GM04503 (cell line): ENCODE results near the gene BACE2.
"Not testable (repeated sequence)": the region's sequence is repeated elsewhere in the genome, so short reads cannot be mapped to it uniquely, and the experiment has no call there.

Source experiments
- DNase-seq: peaks from one replicate; pipeline ENCODE4 v3.0.0-alpha.2; 2012; ENCODE audit warnings: low read depth

Gene BACE2

DNA sequence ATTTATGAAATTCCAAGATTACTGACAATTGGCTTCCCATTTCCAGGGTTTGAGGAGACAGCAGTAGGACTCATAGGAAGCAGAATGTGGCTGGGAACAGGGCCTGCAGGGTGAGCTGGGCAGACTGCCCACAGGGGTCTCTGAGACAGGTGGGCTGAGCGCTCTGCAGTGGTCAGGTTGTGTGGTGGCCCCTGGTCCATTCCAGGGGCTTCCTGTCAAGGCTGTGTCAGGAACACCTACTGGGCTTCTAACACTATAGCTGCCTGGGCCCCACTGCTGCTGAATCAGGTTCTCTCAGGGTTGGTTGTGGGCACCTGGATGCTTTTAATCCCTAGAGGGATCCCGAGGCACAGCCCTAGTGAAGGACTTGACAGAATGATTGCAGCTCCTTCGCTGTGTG is 72.1 kb downstream of the BACE2 start:
- no peak for DNase-seq

DNA sequence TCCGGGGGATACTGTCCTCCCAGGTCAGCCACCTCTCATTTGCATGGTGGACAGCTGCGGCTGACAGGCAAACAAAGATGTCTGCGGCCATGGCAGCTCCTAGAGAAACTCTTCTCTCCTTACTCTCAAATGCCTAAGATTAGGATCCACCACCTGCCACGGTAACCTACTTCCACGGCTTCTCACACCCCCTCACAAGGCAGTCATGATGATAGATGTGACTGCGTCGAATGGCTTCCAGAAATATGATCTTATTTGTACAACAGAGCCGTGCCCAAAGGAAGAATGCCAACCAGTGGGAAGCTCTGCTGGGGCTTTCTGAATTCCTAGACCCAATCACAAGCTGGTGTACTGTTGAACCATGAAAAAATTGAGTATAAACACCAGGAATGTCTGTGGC is 73.4 kb downstream of the BACE2 start:
- no peak for DNase-seq

DNA sequence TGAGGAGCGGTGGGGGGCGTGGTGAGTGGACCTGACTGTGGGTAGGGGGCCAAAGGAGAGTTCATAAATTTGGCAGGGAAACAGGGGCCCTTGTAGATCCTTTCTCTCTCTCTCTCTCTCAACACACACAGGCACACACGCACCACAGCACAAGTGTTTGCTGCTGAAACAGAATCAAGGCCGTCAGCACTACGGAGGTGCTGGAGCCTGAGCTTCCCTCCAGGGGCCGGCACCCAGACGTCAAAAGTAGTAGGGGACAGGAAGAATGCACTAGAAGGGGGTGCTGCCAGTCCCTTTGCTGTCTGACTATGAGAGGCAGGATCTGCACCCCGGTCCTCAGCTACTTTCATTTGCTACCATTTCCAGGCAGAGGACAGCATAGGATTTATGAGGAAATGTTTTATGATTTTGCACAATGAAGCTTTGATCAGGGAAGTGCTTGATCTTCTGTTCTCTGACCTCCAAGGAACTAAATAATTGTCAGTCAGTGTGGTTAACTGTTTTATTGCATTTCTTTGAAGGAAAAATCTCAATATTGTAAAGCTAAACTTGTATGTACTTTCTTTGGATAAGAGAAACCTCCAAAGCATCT is 74.4 kb downstream of the BACE2 start:
- DNase-seq = no peak

DNA sequence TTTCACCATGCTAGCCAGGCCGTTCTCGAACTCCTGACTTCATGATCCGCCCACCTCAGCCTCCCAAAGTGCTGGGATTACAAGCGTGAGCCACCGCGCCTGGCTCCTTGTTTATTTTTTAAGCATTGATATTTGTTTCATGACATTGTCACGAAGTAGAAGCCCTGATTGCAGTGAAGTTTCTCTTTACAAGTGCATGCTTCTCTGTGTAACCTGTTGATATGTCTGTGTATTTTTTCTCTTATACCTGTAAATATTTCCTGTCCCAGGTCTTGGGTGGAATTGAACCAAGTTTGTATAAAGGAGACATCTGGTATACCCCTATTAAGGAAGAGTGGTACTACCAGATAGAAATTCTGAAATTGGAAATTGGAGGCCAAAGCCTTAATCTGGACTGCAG is 75.1 kb downstream of the BACE2 start:
- no peak for DNase-seq

DNA sequence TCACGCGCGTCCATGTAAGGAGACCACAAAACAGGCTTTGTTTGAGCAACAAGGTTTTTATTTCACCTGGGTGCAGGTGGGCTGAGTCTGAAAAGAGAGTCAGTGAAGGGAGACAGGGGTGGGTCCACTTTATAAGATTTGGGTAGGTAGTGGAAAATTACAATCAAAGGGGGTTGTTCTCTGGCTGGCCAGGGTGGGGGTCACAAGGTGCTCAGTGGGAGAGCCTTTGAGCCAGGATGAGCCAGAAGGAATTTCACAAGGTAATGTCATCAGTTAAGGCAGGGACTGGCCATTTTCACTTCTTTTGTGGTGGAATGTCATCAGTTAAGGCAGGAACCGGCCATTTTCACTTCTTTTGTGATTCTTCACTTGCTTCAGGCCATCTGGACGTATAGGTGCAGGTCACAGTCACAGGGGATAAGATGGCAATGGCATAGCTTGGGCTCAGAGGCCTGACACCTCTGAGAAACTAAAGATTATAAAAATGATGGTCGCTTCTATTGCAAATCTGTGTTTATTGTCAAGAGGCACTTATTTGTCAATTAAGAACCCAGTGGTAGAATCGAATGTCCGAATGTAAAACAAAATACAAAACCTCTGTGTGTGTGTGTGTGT is 76.4 kb downstream of the BACE2 start:
- not testable (repeated sequence) for DNase-seq

DNA sequence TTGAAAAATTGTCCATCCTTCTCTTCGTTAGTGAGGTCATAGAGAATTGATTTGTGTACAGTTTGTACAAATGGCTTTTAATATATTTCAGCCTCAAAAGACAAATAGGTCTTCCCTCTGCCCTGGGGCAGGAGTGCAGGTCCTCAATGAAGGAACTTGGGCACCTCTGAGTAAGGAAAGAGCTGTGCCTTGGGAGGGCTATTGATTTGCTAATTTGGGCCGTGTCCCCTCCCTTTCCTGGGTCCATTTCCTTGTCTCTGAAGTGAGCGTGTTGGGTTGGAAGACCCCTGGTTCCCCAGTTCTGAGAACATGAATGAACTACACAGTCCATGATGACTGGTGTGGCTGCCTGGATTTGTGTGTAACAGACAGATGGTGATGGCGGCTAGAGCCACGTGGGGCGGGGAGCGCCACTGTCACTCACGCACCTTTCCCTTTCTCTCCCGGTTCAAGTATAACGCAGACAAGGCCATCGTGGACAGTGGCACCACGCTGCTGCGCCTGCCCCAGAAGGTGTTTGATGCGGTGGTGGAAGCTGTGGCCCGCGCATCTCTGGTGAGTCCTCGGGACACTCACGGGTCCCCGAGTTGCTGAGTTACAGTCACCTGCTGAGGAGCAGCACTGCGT is 77.7 kb downstream of the BACE2 start:
- no peak for DNase-seq

DNA sequence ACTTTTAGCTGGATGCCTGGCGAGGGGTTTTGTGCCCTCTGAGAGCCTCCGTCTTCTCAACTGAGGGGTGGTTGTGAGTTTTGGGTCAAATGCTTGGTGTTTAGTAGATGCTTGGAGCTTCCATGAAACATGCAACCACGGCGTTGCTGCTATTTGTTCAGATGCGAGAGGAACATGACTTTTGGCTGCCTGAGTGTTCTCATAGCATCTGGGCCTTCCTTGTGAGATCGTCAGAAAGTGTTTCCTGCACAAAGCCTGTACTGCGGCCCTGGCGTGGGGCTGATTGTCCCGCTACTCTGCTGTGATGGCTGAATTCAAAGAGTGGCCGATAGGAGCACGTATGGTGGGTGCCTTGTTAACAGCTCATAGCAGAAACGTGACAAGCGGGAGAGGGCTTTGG is 78.8 kb downstream of the BACE2 start:
- no peak for DNase-seq

DNA sequence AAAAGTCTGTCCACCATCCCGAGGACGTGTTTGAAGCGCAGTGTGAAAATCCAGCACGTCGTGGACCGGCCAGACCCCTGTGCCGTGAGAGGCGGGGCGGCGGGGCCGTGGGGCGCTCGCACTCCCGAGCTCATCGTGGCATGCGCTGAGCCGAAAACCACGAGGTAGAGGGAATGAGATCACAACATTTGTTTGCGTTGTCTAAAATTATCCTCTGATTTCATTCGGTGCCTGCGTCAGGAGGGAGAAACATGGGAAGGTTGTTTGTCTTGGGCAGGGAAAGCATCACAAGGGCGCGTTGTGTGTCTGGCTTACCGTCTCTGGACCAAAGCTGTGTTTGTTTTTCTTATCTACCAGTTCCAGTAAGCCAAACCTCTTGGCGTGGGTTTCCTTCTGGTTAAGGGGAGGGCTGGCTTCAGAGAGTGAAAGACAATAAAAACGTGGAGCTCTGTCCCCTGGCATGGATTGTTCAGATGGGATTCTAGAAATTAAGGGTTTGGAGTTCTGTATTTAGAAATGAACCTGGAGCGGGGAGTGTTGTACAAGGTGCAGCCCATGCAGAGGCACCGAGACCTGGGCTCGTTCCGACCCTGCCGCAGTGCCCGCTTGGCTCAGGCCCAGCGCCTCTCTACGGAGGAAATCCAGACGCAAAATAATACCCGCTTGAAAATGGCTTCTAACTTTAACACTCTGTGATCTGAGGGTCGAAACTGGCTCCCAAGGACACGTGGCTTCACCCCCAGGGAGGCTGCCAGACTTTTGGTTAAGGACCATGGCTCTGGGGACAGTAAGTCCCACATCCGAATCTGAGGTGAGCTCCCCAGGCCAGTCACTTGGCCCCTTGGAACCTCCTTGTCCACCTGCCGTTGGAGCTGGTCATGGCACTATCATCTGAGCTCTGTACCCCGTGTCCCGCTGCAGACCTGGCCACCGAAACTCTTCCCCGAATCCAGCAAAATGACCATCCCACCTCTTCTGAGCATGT is 79.9 kb downstream of the BACE2 start:
- DNase-seq = no peak

DNA sequence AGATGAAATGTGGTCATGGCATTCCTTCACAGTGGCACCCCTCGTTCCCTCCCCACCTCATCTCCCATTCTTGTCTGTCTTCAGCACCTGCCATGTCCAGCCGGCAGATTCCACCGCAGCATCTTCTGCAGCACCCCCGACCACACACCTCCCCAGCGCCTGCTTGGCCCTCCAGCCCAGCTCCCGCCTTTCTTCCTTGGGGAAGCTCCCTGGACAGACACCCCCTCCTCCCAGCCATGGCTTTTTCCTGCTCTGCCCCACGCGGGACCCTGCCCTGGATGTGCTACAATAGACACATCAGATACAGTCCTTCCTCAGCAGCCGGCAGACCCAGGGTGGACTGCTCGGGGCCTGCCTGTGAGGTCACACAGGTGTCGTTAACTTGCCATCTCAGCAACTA is 81.5 kb downstream of the BACE2 start:
- no peak for DNase-seq

DNA sequence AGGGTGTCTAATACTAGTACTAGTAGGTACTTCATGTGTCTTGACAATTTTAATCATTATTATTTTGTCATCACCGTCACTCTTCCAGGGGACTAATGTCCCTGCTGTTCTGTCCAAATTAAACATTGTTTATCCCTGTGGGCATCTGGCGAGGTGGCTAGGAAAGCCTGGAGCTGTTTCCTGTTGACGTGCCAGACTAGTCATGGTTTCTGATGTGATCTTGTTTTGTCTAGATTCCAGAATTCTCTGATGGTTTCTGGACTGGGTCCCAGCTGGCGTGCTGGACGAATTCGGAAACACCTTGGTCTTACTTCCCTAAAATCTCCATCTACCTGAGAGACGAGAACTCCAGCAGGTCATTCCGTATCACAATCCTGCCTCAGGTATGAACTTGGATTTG is 82.6 kb downstream of the BACE2 start:
- no peak for DNase-seq

DNA sequence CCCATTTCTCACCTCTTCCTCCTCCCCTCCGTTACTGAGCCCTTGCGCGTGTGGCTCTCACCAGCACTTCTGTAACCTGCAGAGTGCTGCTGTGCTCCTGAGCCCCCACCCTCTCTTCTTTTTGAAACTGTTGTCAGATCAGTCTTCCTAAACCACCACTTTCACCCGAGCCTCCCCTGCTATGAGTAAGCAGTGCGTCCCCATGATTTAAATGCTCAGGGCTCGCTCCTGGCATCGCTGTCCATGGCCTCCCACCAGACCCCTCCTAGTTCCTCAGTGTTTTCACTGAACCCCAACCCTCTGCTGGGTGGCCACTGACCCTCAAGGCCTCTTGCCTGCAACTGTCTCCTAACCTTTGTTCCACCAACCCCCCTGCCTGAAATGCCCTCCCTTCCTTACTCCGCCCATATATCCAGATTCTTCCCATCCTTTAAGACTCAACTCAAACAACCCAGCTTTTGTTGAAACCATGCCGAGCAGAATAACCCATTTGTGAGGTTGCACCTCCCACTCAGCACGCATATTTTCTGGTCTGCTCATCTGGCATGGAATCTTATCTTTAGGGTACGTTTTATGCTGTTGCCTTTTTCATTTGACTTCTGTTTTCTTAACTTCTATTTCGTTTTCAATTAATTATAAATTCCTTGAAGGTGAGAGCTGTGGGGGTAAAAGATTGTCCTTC is 84.1 kb downstream of the BACE2 start:
- DNase-seq = no peak

DNA sequence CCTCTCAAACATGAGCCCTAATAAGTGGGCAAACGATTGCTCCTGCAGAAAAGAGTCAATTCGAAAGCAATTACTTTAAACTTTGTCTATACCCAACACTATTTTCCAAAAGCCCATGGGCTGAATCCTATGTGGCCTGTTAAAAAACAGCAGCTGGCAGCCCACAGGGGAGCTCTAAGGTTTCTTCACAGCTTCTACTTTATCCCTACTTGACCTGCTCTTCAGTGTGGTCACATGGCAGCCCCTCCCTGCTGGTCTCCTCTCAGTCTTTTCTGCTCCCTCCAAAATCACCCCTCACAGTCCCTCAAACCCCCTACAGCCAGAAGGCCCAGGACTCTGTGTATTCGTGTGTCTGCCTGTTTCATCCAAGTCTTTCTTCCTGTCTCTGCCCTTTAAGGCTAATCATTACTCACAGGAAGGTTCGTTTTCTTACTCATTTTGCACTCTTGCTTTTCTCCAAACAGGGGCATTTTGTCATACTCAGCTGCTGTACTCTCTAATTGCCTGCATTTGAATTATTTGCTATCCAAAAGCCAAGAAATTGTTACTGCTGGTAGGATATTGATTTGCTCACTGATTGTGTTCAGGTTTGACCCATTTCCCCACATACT is 86.2 kb downstream of the BACE2 start:
- DNase-seq = no peak

DNA sequence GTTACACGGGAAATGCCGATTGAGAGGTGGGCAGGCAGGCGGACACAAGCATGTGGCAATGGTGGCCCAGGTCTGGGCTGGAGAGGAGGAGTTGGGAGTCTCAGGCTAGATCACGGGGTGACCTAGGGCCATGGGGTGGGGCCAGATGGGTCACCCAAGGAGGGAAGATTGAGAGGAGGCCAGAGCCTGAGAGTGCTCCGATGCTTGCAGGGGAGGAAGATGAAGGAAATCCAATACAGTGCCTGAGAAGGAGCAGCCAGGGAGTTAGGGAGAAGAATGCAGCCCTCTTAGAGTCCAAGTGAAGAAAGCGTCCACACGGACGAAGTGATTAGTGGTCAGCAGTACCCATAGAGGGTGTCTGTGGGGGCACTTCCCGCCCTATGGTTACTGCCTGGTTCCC is 87.2 kb downstream of the BACE2 start:
- DNase-seq = no peak

DNA sequence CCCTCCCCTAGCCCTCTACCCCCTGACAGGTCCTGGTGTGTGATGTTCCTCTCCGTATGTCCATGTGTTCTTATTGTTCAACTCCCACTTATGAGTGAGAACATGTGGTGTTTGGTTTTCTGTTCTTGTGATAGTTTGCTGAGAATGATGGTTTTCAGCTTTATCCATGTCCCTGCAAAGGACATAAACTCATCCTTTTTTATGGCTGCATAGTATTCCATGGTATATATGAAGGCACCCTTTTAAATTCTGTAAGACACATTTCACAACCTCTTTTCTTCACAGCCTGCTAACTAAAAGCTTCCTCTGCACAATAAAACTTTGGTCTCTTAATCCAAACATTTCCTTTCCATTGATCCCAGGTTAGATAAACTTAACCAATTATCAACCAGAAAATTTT is 88.3 kb downstream of the BACE2 start:
- DNase-seq = not testable (repeated sequence)

DNA sequence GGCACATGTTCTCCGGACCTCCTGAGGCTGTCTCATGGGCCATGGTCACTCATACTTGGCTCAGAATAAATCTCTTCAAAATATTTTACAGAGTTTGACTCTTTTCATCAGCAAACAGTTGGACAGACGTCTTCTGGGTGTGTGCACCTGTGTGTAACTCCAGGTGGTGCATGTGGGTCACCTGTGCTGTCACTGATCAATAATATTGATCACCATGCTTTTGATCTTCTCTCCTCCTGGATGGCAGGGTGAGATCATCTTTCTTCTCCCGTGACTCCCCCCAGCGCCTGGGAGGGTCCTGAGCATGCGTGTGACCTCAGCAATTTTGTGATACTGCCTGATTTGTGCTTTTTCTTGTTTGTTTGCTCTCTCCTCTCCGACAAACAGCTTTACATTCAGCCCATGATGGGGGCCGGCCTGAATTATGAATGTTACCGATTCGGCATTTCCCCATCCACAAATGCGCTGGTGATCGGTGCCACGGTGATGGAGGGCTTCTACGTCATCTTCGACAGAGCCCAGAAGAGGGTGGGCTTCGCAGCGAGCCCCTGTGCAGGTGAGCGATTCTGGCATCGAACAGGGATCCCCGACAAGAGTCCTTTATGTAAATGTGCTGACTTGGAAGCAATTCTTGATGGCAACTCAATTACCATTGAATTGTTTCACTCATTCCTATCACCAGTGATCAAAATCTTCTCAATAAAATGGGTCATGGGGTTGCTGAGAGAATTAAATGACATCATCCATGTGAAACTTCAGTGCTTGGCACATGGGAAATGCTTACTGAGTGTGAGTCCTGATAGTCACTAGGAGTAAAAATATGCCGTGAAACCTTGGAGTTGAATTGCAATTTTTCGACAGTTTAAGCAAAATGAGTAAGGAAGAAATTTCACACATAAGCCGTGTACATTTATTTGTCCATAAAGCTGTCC is 89.1 kb downstream of the BACE2 start:
- DNase-seq = no peak

DNA sequence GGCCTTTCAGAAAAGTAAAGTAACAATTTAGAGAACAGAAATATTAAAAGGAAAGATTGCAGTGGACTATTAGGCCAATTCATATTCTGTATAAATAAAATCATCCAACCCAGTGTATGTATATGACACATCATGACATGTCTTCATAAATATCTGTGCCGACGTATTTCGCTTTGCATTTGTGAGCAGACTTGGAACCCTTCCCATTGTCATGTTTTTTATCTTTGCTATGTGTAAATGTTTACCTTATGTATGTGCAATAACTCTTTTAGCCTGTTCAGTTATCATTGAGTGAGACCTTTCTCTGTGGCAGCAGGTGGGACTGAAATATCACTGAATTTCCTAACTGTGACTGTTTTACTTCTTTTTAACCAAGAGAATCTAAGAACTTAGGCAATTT is 90.7 kb downstream of the BACE2 start:
- DNase-seq = no peak

DNA sequence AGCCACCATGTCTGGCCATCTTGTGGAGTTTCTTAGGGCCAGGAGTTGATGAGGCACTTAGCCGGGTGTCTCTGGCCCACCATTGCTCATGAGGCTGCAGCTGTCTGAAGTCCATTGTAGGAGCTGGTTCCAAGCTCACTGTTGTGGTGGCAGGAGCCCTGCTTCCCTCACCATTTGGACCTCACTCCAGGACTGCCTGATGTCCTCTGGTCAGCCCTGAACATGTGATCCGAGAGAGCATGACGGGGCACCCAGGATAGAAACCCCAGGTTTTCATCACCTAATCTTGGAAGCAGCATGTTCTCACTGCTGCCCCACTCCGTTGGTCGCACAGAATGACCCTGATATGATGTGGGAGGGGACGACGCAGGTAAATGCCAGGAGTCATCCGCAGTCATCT is 92.5 kb downstream of the BACE2 start:
- DNase-seq = no peak

DNA sequence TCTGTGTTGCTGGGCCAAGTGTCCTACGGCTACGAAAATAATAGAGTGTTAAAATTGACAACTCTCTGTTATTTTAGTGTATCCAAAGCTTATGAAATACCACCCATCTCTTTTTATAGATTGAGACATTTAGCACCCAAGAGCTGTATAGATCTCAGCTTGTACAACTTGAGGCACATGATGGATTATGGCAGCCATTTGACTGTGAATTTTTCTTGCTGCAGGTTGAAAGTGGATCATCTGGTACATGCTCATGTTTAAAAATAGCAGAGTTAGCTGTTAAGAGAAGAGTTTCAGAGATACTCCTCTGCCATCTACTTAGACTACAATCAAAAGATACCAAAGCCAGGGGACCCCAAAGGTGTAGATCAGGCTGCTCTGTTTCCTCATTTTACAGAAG is 99.4 kb downstream of the BACE2 start:
- no peak for DNase-seq

DNA sequence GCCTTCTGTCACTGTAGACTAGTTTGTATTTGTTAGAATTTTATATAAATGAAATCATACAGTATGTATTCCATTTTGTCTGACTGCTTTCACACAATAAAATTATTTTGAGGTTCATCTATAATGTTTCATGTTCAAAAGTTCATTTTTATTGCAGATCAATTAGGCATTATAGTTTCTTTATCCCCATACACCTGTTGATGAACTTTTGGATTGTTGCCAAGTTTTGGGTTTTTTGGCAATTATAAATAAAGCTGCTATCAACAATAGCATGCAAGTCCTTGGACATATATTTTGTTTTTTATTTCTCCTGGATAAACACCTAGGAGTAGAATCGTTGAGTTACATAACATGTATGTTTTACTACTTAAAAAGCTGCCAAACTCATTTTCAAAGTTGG is 101.6 kb downstream of the BACE2 start:
- no peak for DNase-seq

DNA sequence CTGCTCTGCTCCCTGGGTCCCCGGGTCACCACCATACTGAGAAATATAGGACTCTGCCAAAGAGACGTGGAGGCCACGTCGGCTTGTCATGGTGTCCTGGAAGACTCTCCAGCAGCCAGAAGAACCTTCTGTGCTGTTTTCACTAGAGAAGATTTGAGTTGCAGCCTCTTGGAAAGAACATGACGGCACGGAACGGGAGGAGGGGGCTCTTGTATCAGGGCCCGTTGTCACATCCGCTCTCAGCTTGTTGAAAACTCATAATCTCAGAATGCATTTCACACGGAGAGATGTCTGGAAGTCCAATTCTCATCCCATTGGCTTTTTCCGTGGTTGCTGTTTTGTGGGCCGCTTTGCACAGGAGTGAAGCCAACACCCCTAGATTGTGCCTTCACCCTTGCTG is 109.2 kb downstream of the BACE2 start:
- DNase-seq = no peak

DNA sequence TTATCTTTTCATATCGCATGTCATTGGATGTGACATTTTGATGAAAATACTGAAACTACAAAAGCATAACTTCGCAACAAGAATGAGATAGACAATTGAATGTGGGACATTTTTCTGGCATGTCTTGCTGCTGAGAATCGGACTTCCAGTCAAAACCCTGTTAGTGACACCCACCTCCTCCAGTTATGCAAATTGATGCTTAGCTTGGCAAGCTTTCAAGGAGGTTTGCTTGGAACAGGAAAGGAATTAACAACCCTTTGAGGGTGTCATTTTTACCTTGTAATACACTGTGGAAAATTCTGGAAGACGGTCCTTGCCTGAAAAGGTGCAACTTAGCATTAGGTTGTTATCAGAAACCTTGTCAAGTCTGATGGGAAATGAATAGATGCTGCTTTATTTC is 109.9 kb downstream of the BACE2 start:
- no peak for DNase-seq
